Activated T-helper 17 cell treated with anti-CD3 and anti-CD28 coated beads, Interleukin-2, amount 50 U/mL, for 72 hours (primary cell): ENCODE results near the gene AAMDC. TPM values are rescaled to one million over a fixed set of nuclear protein-coding genes. Genes with fewer than 3 reads are reported as not detected.
"Not testable (repeated sequence)": the region's sequence is repeated elsewhere in the genome, so short reads cannot be mapped to it uniquely, and the experiment has no call there.

Experiments used
- ATAC-seq: fragments of 150-1000 bp; cut with Tn5 transposase; replicated peaks from 2 replicates; pipeline ENCODE4 v1.10.0; 2021; ENCODE audit warnings: mild to moderate bottlenecking, moderate library complexity
- H3K27ac Mint-ChIP-seq: one replicate; pipeline ENCODE4 v1.8.0; 2022; ENCODE audit warnings: mixed read lengths
- H3K27me3 Mint-ChIP-seq: one replicate; pipeline ENCODE4 v1.8.0; 2022; ENCODE audit warnings: mixed read lengths
- H3K36me3 Mint-ChIP-seq: one replicate; pipeline ENCODE4 v1.8.0; 2022; ENCODE audit warnings: low read depth, mild to moderate bottlenecking, mixed read lengths
- H3K4me1 Mint-ChIP-seq: one replicate; pipeline ENCODE4 v1.8.0; 2022; ENCODE audit warnings: mixed read lengths
- H3K4me3 Mint-ChIP-seq: one replicate; pipeline ENCODE4 v1.8.0; 2022; ENCODE audit warnings: mild to moderate bottlenecking, mixed read lengths
- H3K9me3 Mint-ChIP-seq: one replicate; pipeline ENCODE4 v1.8.0; 2022; ENCODE audit warnings: mixed read lengths
- total RNA-seq, 2 donors: library from RNA; stranded (reverse); gene quantifications; one replicate each; pipeline ENCODE4 v1.2.3, GENCODE V29; 2022

AAMDC gene
- total RNA-seq, 2 donors from 2014 or later: 7.4 to 7.7 TPM

DNA sequence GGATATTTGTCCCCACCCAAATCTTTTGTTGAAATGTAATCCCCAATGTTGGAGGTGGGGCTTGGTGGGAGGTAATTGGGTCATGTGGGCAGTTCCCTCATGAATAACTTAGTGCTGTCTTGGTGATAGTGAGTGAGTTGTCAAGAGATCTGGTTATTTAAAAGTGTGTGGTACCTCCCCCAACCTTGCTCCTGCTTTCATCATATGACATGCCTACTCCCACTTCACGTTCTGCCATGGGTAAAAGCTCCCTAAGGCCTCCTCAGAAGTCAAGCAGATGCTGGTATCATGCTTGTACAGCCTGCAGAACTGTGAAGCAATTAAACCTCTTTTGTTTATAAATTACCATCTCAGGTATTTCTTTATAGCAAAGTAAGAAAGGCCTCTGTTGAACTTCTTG lies 30.6 kb downstream of the AAMDC start:
- H3K27ac Mint-ChIP-seq: no peak overlapping the region
- no peaks in the 10 kb centered on the region for H3K4me1 Mint-ChIP-seq
- no peak overlapping the region for H3K4me3 Mint-ChIP-seq
- no peak for ATAC-seq
- peaks cover 28% of the 10 kb centered on the region for H3K36me3 Mint-ChIP-seq
- H3K9me3 Mint-ChIP-seq: peaks cover 5% of the 10 kb centered on the region
- no peaks in the 10 kb centered on the region for H3K27me3 Mint-ChIP-seq

GRCh38 chr11:77854838-77855237 lies 33.9 kb downstream of the AAMDC start:
- no peak for ATAC-seq
- Mint-ChIP-seq H3K9me3 (peaks cover 5% of the 10 kb centered on the region), H3K27ac (no peak overlapping the region), H3K36me3 (peaks cover 21% of the 10 kb centered on the region), H3K27me3 (no peaks in the 10 kb centered on the region), H3K4me3 (no peak overlapping the region), H3K4me1 (no peaks in the 10 kb centered on the region)

DNA sequence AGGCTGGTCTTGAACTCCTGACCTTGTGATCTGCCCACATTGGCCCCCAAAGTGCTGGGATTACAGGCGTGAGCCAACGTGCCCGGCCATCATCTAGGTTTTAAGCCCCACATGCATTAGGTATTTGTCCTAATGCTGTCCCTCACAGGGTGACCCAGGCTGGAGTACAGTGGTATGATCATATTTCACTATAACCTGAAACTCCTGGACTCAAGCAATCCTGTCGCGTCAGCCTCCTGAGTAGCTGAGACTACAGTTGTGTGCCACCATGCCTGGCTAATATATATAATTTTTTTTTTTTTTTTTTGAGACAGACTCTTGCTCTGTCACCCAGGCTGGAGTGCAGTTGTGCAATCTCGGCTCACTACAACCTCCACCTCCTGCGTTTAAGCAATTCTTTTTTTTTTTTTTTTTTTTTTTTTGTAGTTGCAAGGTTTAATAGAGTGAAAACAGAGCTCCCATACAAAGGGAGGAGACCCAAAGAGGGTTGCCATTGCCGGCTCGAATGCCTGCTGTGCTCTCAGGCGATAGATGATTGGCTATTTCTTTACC lies 37.0 kb downstream of the AAMDC start:
- ATAC-seq, H3K9me3 Mint-ChIP-seq, H3K4me3 Mint-ChIP-seq, H3K4me1 Mint-ChIP-seq, H3K27me3 Mint-ChIP-seq, H3K27ac Mint-ChIP-seq: not testable (repeated sequence)
- H3K36me3 Mint-ChIP-seq: peaks cover 12% of the 10 kb centered on the region

- not testable (repeated sequence) for H3K4me1 Mint-ChIP-seq, H3K9me3 Mint-ChIP-seq, H3K27ac Mint-ChIP-seq, H3K4me3 Mint-ChIP-seq, H3K27me3 Mint-ChIP-seq, ATAC-seq, H3K36me3 Mint-ChIP-seq
These were observed 40.5 kb downstream of the AAMDC start for GRCh38 chr11:77861444-77861843.

DNA sequence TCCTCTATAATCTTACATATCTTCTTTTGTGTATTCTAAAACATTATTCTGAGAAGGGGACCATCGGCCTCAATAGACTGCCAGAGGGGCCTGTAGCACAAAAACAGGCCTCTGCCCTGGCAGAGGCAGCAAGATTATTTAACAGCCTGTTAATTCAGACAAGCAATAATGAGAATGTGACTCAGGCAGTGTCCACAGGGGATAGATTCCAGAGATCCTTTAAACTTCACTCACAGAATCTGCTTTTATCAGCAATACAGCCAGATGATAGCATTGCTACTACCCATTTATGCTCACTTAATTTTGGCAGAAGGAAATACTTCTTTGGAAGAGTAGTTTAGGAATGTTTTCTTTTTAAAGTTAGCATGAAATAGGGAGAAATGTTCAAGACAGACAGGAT lies 44.9 kb downstream of the AAMDC start:
- Mint-ChIP-seq H3K27me3 (no peaks in the 10 kb centered on the region), H3K27ac (no peak overlapping the region), H3K9me3 (no peaks in the 10 kb centered on the region), H3K4me3 (no peak overlapping the region), H3K4me1 (no peaks in the 10 kb centered on the region), H3K36me3 (peaks cover 10% of the 10 kb centered on the region)
- no peak for ATAC-seq

DNA sequence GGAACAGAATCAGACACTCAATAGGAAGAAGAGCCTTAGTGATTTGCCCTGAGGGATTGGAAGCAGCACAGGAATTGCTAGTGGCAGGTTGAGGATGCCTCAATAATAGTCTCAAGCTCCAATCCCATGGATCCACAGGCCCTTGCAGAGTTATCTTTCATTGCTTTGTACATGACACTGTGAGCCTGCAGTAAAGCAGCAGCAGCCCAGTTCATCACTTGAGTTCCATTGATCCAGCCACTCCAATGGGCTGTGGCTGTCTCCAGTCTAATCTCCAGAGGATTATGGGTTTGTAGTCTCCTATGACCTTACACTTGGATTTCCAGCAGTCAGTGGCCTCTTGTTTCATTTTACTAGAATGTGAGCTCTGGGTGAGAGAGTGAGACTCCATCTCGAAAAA lies 45.4 kb downstream of the AAMDC start:
- H3K4me1 Mint-ChIP-seq: no peaks in the 10 kb centered on the region
- H3K27me3 Mint-ChIP-seq: no peaks in the 10 kb centered on the region
- H3K36me3 Mint-ChIP-seq: peaks cover 10% of the 10 kb centered on the region
- no peak overlapping the region for H3K27ac Mint-ChIP-seq
- H3K9me3 Mint-ChIP-seq: no peaks in the 10 kb centered on the region
- no peak for ATAC-seq
- no peak overlapping the region for H3K4me3 Mint-ChIP-seq

- H3K4me1 Mint-ChIP-seq: no peaks in the 10 kb centered on the region
- peaks cover 16% of the 10 kb centered on the region for H3K36me3 Mint-ChIP-seq
- no peak overlapping the region for H3K4me3 Mint-ChIP-seq
- no peaks in the 10 kb centered on the region for H3K27me3 Mint-ChIP-seq
- no peak overlapping the region for H3K27ac Mint-ChIP-seq
- H3K9me3 Mint-ChIP-seq: no peaks in the 10 kb centered on the region
- ATAC-seq: no peak
These were observed 47.8 kb downstream of the AAMDC start for GRCh38 chr11:77868744-77869143.

DNA sequence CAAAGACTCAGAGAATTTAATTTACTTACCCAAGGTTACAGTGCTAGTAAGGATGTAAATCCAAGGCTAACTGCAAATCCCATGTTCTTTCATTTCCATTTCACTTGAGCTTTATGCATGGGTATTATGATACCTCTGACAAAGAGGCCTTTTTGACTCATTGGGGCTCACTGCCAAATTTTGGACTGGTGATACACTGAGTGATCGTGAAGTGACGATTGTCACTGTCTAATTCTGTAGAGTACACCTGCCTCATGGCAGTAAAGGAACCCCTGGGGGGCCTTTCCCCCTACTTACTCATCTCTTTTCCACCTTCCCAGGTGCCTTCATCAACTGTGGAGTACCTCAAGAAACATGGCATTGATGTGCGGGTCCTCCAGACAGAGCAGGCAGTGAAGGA lies 50.9 kb downstream of the AAMDC start:
- H3K27ac Mint-ChIP-seq: no peak overlapping the region
- no peak for ATAC-seq
- no peaks in the 10 kb centered on the region for H3K4me1 Mint-ChIP-seq
- H3K27me3 Mint-ChIP-seq: no peaks in the 10 kb centered on the region
- H3K4me3 Mint-ChIP-seq: no peak overlapping the region
- H3K36me3 Mint-ChIP-seq: peaks cover 38% of the 10 kb centered on the region
- H3K9me3 Mint-ChIP-seq: no peaks in the 10 kb centered on the region

GRCh38 chr11:77873345-77873744 lies 52.4 kb downstream of the AAMDC start:
- no peaks in the 10 kb centered on the region for H3K27me3 Mint-ChIP-seq
- ATAC-seq: no peak
- H3K4me3 Mint-ChIP-seq: no peak overlapping the region
- peaks cover 50% of the 10 kb centered on the region for H3K36me3 Mint-ChIP-seq
- no peak overlapping the region for H3K27ac Mint-ChIP-seq
- no peaks in the 10 kb centered on the region for H3K4me1 Mint-ChIP-seq
- no peaks in the 10 kb centered on the region for H3K9me3 Mint-ChIP-seq

DNA sequence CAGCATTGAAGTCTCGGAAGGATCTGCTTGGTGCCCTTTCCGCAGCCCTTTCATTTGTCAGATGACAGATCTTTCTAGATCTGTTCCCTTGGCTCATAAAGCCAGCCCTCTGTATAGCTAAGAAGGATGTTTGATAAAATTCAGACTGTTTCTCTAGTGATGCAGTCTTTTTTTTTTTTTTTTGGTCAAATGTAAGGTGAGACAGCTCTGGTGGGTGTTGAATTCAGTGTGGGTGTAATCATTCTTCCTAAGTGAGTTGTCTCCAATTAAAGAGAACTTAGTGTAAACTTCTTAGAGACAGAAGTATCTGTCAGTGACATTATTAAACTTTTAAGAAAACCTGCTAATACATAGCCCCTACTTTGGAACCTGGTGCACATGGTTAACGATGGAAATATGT lies 53.3 kb downstream of the AAMDC start:
- no peaks in the 10 kb centered on the region for H3K27me3 Mint-ChIP-seq
- H3K27ac Mint-ChIP-seq: no peak overlapping the region
- peaks cover 58% of the 10 kb centered on the region for H3K36me3 Mint-ChIP-seq
- no peak overlapping the region for H3K4me3 Mint-ChIP-seq
- H3K4me1 Mint-ChIP-seq: no peaks in the 10 kb centered on the region
- no peak for ATAC-seq
- H3K9me3 Mint-ChIP-seq: no peaks in the 10 kb centered on the region

DNA sequence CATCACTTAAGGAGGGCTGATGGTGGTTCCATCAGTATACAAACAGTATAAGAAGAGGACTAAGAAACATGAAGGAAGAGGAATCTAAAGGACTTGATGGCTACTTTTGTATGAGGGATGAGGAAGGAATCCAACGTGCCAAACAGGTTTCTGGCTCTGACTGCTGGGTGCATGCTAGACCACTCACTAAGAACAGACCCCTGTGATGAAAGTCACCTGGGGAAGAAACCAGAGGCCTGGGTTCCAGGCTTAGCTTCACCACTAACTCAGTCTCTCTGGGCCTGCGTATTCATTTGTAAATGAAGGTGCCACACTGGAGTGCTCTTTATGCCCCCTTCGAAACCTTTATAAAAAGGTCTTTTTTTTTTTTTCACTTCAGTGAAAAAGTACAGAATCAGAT lies 55.1 kb downstream of the AAMDC start:
- Mint-ChIP-seq H3K4me3 (no peak overlapping the region), H3K27ac (peak overlapping the region; percentile 8), H3K27me3 (no peaks in the 10 kb centered on the region), H3K4me1 (peaks cover 10% of the 10 kb centered on the region), H3K36me3 (peaks cover 66% of the 10 kb centered on the region), H3K9me3 (no peaks in the 10 kb centered on the region)
- no peak for ATAC-seq

GRCh38 chr11:77878247-77878646 lies 57.3 kb downstream of the AAMDC start:
- not testable (repeated sequence) for H3K27ac Mint-ChIP-seq, H3K27me3 Mint-ChIP-seq, ATAC-seq, H3K9me3 Mint-ChIP-seq, H3K4me1 Mint-ChIP-seq, H3K4me3 Mint-ChIP-seq
- peaks cover 81% of the 10 kb centered on the region for H3K36me3 Mint-ChIP-seq

DNA sequence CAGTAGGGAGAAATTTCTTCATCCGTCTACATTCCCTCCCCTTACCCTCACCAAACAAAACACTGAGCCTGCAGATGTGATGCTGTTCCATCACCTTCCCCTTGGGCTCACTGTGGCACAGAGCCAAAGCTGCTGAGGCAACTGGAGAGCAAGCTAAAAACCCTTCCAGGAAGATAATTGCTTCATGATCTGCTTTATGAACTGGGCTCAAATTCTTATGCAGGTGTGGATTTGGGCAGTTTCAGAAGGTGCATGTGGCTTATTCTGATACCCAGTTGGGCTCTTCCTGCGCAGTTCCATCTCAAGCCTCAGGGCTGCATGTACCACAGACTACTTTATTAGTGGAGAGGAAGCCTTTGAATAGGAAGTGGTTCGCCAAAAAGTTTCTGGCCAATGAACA lies 58.3 kb downstream of the AAMDC start:
- no peak overlapping the region for H3K4me3 Mint-ChIP-seq
- H3K4me1 Mint-ChIP-seq: peaks cover 10% of the 10 kb centered on the region
- no peaks in the 10 kb centered on the region for H3K27me3 Mint-ChIP-seq
- peak overlapping the region; percentile 55 for H3K27ac Mint-ChIP-seq
- no peaks in the 10 kb centered on the region for H3K9me3 Mint-ChIP-seq
- H3K36me3 Mint-ChIP-seq: peaks cover 91% of the 10 kb centered on the region
- ATAC-seq: no peak

DNA sequence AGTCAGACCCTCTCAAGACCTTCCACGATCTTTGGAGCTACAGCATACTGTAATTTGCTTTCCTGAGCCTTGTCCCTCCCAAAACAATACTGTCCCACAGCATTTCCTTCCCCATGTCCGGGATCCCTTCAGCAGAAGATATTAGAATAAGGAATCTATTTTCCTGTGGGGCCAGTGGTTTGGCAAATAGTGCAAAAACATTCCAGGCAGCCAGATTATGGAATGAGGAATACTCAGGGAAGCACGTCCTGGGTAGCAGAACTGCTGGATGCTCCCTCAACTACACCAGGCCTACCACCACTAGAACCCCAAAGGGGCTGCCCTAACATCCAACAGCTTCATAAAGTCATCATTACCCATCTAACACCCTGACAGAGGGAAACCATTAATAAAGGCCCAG lies 61.5 kb downstream of the AAMDC start:
- H3K27me3 Mint-ChIP-seq: no peaks in the 10 kb centered on the region
- no peak overlapping the region for H3K4me3 Mint-ChIP-seq
- H3K9me3 Mint-ChIP-seq: no peaks in the 10 kb centered on the region
- no peak for ATAC-seq
- peaks cover 96% of the 10 kb centered on the region for H3K36me3 Mint-ChIP-seq
- H3K27ac Mint-ChIP-seq: peak overlapping the region; percentile 41
- peaks cover 10% of the 10 kb centered on the region for H3K4me1 Mint-ChIP-seq

GRCh38 chr11:77883775-77884174 lies 62.8 kb downstream of the AAMDC start:
- no peak overlapping the region for H3K27ac Mint-ChIP-seq

DNA sequence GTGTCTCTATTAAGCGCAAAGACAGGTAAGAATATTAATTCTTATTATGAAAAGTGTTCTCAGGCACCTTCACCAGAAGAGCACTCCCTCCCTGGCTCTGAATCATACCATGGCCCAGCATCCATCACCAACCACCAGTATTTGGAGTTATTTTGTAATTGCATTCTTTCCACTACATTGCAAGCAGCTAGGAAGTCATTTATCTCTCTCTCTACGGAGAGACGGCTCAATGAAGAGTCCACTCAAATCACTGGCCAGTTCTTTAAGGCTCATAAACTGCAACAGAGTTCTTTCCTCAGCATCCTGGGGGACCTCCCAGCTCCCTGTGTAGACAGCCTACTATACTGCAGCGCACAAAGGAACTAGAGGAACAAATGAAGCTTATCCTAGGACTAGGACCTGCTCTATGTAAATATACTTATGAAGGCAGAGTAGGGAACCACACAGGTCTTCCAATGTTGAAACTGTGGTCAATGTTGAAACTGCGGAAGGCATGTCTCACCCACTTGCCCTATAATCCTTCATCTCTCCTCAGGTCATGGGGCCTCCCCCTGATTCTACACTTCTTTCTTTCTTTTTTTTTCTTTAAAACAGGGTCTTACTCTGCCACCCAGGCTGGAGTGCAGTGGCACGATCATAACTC lies 63.4 kb downstream of the AAMDC start:
- no peaks in the 10 kb centered on the region for H3K27me3 Mint-ChIP-seq
- H3K4me3 Mint-ChIP-seq: no peak overlapping the region
- H3K4me1 Mint-ChIP-seq: peaks cover 9% of the 10 kb centered on the region
- peak overlapping the region; percentile 46 for H3K27ac Mint-ChIP-seq
- ATAC-seq: no peak
- no peaks in the 10 kb centered on the region for H3K9me3 Mint-ChIP-seq
- peaks cover 99% of the 10 kb centered on the region for H3K36me3 Mint-ChIP-seq

More at GRCh38 chr11:77883775-77884174, 62.8 kb downstream of the AAMDC start:
- no peaks in the 10 kb centered on the region for H3K9me3 Mint-ChIP-seq
- peaks cover 10% of the 10 kb centered on the region for H3K4me1 Mint-ChIP-seq
- no peaks in the 10 kb centered on the region for H3K27me3 Mint-ChIP-seq
- ATAC-seq: no peak
- no peak overlapping the region for H3K4me3 Mint-ChIP-seq
- H3K36me3 Mint-ChIP-seq: peaks cover 99% of the 10 kb centered on the region
